ENCODE measurements around the gene ALDOA. TPM values are rescaled to one million over a fixed set of nuclear protein-coding genes. Genes with fewer than 3 reads are reported as not detected.
A peak's percentile ranks its signal among the peaks of the same experiment; 100 is the strongest.

Gene ALDOA
- total and polyA plus RNA-seq, 9 of the 15 experiments (the other 6 are each of a cell fraction or from before 2014, with no cell fraction given): 311 to 2,224 (median 1,293) TPM

DNA sequence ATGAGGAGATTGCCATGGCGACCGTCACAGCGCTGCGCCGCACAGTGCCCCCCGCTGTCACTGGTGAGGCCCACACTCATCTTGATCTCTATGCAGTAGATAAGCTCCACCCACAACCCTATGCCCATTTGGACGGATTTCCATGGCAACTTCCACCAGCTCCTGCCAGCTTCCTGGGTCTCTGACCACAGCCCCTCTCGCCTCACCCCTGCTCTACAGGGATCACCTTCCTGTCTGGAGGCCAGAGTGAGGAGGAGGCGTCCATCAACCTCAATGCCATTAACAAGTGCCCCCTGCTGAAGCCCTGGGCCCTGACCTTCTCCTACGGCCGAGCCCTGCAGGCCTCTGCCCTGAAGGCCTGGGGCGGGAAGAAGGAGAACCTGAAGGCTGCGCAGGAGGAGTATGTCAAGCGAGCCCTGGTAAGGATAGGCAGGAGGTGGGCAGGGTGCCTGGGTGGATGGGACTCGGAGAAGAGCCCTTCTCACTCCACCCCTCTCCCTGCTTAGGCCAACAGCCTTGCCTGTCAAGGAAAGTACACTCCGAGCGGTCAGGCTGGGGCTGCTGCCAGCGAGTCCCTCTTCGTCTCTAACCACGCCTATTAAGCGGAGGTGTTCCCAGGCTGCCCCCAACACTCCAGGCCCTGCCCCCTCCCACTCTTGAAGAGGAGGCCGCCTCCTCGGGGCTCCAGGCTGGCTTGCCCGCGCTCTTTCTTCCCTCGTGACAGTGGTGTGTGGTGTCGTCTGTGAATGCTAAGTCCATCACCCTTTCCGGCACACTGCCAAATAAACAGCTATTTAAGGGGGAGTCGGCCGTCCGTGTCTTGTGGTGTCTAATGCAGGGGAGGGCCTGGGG lies 4.3 kb downstream of the ALDOA start:
- Histone ChIP-seq H4K20me1 (replicated peaks; ENCODE audit: control insufficient read depth, insufficient read depth, low read length) (peaks cover 51% of the 10 kb centered on the region), H3K4me2 (ENCODE audit: insufficient read depth, low read length) (peak overlapping the region; percentile 79), H2AFZ (ENCODE audit: low read depth, low read length) (no peak overlapping the region), H3K27ac (ENCODE audit: extremely low read depth, low read depth, low read length) (peak overlapping the region; percentile 55; the same call in 2 of the 3 replicates), H3K4me3 (peak overlapping the region; percentile 32), H3K9me1 (ENCODE audit: control insufficient read depth, insufficient read depth, low read length) (peaks cover 17% of the 10 kb centered on the region), H3K9me3 (replicated peaks; ENCODE audit: control insufficient read depth, insufficient read depth, low read depth, low read length) (no peaks in the 10 kb centered on the region), H3K9ac (ENCODE audit: insufficient read depth in 1 of 2, low read depth in 2 of 2, low read length in 2 of 2) (peak overlapping the region; percentile 86 to 93; a peak in 3 of 4 replicates), H3K27me3 (ENCODE audit: control insufficient read depth in 2 of 2, insufficient read depth in 2 of 2, low read length in 2 of 2) (no peaks in the 10 kb centered on the region), H3K36me3 (ENCODE audit: control insufficient read depth, insufficient read depth, low read length) (peaks cover 64% of the 10 kb centered on the region), H3K4me1 (replicated peaks in 1 of 2; ENCODE audit: control insufficient read depth in 2 of 2, insufficient read depth in 2 of 2, low read length in 2 of 2) (peaks cover 38 to 50% of the 10 kb centered on the region in 2 experiments), H3K79me2 (ENCODE audit: control insufficient read depth, insufficient read depth, low read length) (peaks cover 61% of the 10 kb centered on the region)
- no TSS peak for BruUV-seq (replicated peaks)
- in situ Hi-C loops (cut with MboI): no loop called here
- ATAC-seq: no peak
- no peak for FAIRE-seq
- POLR2A ChIA-PET: interaction anchor here (1.9 kb wide), 1 partner anchor 22 kb away, joined by 9 read pairs; the partner anchor contains the start of gene TBX6
- DNase-seq (ENCODE audit: extremely low read depth in 1 of 4, low spot score in 3 of 4): peak in 1 of 4 experiments; percentile 42
- intact Hi-C loops (cut with micrococcal nuclease): loop anchor here (10.0 kb wide), 2 partner anchors 305 to 585 kb away; partner anchors contain the start of genes FBRS, MYL11, PRR14 and TBC1D10B
- 63% methylated on average over 27 of the region's 31 CpGs for WGBS (ENCODE audit: insufficient coverage, low coverage, missing lambda C conversion rate)
- CTCF ChIA-PET (ENCODE audit: low intra/inter-chr PET ratio): no interaction called here
- TF ChIP-seq POLR2G (IDR thresholded peaks at IDR 0.05; ENCODE audit: low read depth, low read length): peak; percentile 56
- TF ChIP-seq NFRKB (IDR thresholded peaks at IDR 0.05; ENCODE audit: low read depth): no peak
- TF ChIP-seq, protein P1, sequence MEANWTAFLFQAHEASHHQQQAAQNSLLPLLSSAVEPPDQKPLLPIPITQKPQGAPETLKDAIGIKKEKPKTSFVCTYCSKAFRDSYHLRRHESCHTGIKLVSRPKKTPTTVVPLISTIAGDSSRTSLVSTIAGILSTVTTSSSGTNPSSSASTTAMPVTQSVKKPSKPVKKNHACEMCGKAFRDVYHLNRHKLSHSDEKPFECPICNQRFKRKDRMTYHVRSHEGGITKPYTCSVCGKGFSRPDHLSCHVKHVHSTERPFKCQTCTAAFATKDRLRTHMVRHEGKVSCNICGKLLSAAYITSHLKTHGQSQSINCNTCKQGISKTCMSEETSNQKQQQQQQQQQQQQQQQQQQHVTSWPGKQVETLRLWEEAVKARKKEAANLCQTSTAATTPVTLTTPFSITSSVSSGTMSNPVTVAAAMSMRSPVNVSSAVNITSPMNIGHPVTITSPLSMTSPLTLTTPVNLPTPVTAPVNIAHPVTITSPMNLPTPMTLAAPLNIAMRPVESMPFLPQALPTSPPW (CRISPR knock-in tag; IDR thresholded peaks at IDR 0.05): peak; percentile 24; the same call in 1 of the 2 replicates
- peak; percentile 41; the same call in 1 of the 2 replicates for TF ChIP-seq ZFX (CRISPR knock-in tag; IDR thresholded peaks at IDR 0.05)
- peak; percentile 33 for TF ChIP-seq CCNT2 (IDR thresholded peaks at IDR 0.05; ENCODE audit: borderline replicate concordance, extremely low read depth, insufficient read length, low read depth, low read length)
- peak; percentile 59 for TF ChIP-seq RBFOX2 (IDR thresholded peaks at IDR 0.05; ENCODE audit: low read depth, low read length)
- TF ChIP-seq, protein P2, sequence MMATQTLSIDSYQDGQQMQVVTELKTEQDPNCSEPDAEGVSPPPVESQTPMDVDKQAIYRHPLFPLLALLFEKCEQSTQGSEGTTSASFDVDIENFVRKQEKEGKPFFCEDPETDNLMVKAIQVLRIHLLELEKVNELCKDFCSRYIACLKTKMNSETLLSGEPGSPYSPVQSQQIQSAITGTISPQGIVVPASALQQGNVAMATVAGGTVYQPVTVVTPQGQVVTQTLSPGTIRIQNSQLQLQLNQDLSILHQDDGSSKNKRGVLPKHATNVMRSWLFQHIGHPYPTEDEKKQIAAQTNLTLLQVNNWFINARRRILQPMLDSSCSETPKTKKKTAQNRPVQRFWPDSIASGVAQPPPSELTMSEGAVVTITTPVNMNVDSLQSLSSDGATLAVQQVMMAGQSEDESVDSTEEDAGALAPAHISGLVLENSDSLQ (IDR thresholded peaks at IDR 0.05): peak; percentile 6; the same call in 1 of the 2 replicates
- no peak for TF ChIP-seq ZNF785 (CRISPR knock-in tag; IDR thresholded peaks at IDR 0.05)
- no peak for TF ChIP-seq TARDBP (IDR thresholded peaks at IDR 0.05)
- no peak for TF ChIP-seq ZBTB17 (CRISPR knock-in tag; IDR thresholded peaks at IDR 0.05)
- TF ChIP-seq, protein P3, sequence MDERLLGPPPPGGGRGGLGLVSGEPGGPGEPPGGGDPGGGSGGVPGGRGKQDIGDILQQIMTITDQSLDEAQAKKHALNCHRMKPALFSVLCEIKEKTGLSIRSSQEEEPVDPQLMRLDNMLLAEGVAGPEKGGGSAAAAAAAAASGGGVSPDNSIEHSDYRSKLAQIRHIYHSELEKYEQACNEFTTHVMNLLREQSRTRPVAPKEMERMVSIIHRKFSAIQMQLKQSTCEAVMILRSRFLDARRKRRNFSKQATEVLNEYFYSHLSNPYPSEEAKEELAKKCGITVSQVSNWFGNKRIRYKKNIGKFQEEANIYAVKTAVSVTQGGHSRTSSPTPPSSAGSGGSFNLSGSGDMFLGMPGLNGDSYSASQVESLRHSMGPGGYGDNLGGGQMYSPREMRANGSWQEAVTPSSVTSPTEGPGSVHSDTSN (CRISPR knock-in tag; IDR thresholded peaks at IDR 0.05; ENCODE audit: low read depth): no peak
- TF ChIP-seq, protein P3 (tag; conservative IDR thresholded peaks at IDR 0.05; ENCODE audit: low read depth): no peak
- TF ChIP-seq, protein P4, sequence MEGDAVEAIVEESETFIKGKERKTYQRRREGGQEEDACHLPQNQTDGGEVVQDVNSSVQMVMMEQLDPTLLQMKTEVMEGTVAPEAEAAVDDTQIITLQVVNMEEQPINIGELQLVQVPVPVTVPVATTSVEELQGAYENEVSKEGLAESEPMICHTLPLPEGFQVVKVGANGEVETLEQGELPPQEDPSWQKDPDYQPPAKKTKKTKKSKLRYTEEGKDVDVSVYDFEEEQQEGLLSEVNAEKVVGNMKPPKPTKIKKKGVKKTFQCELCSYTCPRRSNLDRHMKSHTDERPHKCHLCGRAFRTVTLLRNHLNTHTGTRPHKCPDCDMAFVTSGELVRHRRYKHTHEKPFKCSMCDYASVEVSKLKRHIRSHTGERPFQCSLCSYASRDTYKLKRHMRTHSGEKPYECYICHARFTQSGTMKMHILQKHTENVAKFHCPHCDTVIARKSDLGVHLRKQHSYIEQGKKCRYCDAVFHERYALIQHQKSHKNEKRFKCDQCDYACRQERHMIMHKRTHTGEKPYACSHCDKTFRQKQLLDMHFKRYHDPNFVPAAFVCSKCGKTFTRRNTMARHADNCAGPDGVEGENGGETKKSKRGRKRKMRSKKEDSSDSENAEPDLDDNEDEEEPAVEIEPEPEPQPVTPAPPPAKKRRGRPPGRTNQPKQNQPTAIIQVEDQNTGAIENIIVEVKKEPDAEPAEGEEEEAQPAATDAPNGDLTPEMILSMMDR (IDR thresholded peaks at IDR 0.05 in 2 of 3, conservative IDR thresholded peaks at IDR 0.05 in 1 of 3; ENCODE audit: insufficient read depth in 2 of 3, low read depth in 1 of 3, low read length in 3 of 3): peak in 1 of 3 experiments; percentile 13; a peak in 1 of 6 replicates

Data from K562 (cell line).